ENCODE measurements around the gene CXCL14.

GRCh38 chr5:135537745-135538144 lies 41.0 kb downstream of the CXCL14 start:
- TF ChIP-seq POLR2A (IDR thresholded peaks at IDR 0.05; ENCODE audit: low read depth, low read length) (no peak), TAF1 (IDR thresholded peaks at IDR 0.05; ENCODE audit: low read depth, low read length) (no peak)

Data from GM12891 (cell line).